Measurements from ENCODE around the gene SEL1L3.

Gene SEL1L3

DNA sequence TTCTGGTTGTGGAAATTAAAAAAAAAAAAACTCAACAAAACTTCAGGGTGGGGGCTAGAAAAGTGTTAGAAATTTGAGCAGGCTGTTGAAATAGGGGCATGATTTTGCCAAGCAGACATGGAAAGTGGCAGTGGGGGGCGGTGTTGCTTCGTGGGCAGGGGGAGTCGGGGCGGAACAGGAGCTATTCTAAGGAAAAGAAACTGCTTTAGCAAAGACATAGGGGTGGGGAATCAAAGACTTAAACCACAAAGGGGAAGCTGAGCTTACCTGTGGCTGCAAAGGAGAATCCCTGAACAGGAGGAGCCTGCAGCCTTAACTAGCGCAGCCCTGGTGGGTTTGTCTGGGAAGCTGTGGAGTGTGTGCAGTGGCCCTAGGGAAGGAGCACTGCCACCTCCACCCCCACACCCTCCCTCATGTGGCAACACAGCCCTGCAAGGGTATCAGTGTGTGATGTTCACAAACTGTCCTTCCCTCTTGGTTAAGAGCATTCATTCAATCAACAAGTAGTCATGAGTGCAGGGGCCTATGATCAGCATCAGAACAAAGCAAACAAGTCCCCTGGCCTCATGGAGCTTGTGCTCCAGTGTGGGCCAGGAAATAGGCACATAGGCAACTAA lies 20.5 kb downstream of the SEL1L3 start:
- TF ChIP-seq, protein P1, sequence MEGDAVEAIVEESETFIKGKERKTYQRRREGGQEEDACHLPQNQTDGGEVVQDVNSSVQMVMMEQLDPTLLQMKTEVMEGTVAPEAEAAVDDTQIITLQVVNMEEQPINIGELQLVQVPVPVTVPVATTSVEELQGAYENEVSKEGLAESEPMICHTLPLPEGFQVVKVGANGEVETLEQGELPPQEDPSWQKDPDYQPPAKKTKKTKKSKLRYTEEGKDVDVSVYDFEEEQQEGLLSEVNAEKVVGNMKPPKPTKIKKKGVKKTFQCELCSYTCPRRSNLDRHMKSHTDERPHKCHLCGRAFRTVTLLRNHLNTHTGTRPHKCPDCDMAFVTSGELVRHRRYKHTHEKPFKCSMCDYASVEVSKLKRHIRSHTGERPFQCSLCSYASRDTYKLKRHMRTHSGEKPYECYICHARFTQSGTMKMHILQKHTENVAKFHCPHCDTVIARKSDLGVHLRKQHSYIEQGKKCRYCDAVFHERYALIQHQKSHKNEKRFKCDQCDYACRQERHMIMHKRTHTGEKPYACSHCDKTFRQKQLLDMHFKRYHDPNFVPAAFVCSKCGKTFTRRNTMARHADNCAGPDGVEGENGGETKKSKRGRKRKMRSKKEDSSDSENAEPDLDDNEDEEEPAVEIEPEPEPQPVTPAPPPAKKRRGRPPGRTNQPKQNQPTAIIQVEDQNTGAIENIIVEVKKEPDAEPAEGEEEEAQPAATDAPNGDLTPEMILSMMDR (IDR thresholded peaks at IDR 0.05; ENCODE audit: insufficient read depth, low read length, poor library complexity, severe bottlenecking): peak; percentile 32
- TF ChIP-seq EZH2phosphoT487 (conservative IDR thresholded peaks at IDR 0.05; ENCODE audit: low read length): no peak
- no peak overlapping the region for H3K4me3 ChIP-seq (ENCODE audit: insufficient read depth, low read length, poor library complexity, severe bottlenecking)
- H2AFZ ChIP-seq (ENCODE audit: low read depth, low read length, severe bottlenecking): no peak overlapping the region
- no peak overlapping the region for H3K4me2 ChIP-seq (ENCODE audit: low read depth, low read length, poor library complexity, severe bottlenecking)
- H3K27ac ChIP-seq (ENCODE audit: low read depth, low read length): peak overlapping the region; percentile 27
- H3K9ac ChIP-seq (ENCODE audit: low read length): no peak overlapping the region
- peaks cover 33% of the 10 kb centered on the region for H3F3A ChIP-seq (ENCODE audit: insufficient read depth)
- H3K9me3 ChIP-seq (ENCODE audit: insufficient read depth, low read length): no peaks in the 10 kb centered on the region
- H3K36me3 ChIP-seq (ENCODE audit: low read length): peaks cover 73% of the 10 kb centered on the region
- H3K27me3 ChIP-seq (ENCODE audit: low read length): no peaks in the 10 kb centered on the region
- H4K20me1 ChIP-seq (ENCODE audit: low read depth, low read length): peaks cover 79% of the 10 kb centered on the region
- no peaks in the 10 kb centered on the region for H3K9me2 ChIP-seq (replicated peaks; ENCODE audit: insufficient read depth, low read length)
- peaks cover 100% of the 10 kb centered on the region for H3K79me2 ChIP-seq (ENCODE audit: insufficient read depth, low read length)

DNA sequence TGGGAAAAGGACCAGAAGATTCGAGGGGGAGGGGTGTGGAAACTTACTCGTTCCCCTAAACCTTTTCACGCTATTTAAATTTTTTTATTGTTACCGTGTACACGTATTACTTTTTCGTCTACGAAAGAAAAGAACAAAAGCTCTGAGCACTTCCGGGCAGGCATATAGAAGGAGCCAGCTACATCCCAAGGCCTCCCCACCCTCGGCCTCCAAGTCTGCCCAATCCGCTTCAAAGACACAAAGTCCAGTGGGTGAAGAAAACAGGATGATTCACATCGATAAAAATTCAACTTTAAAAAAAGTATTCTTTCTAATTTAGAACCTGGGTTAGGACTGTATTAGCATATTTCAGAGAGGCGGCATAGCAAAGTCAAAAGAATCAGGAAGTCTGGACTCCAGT lies 23.1 kb downstream of the SEL1L3 start:
- no peaks in the 10 kb centered on the region for H3K27me3 ChIP-seq (ENCODE audit: low read length)
- H2AFZ ChIP-seq (ENCODE audit: low read depth, low read length, severe bottlenecking): no peak overlapping the region
- no peak overlapping the region for H3K4me3 ChIP-seq (ENCODE audit: insufficient read depth, low read length, poor library complexity, severe bottlenecking)
- H3K9me3 ChIP-seq (ENCODE audit: insufficient read depth, low read length): no peaks in the 10 kb centered on the region
- H3F3A ChIP-seq (ENCODE audit: insufficient read depth): peaks cover 54% of the 10 kb centered on the region
- TF ChIP-seq, protein P1 (IDR thresholded peaks at IDR 0.05; ENCODE audit: insufficient read depth, low read length, poor library complexity, severe bottlenecking): no peak
- TF ChIP-seq EZH2phosphoT487 (conservative IDR thresholded peaks at IDR 0.05; ENCODE audit: low read length): no peak
- H3K9ac ChIP-seq (ENCODE audit: low read length): no peak overlapping the region
- peaks cover 85% of the 10 kb centered on the region for H4K20me1 ChIP-seq (ENCODE audit: low read depth, low read length)
- H3K79me2 ChIP-seq (ENCODE audit: insufficient read depth, low read length): peaks cover 100% of the 10 kb centered on the region
- peaks cover 76% of the 10 kb centered on the region for H3K36me3 ChIP-seq (ENCODE audit: low read length)
- H3K27ac ChIP-seq (ENCODE audit: low read depth, low read length): no peak overlapping the region
- H3K4me2 ChIP-seq (ENCODE audit: low read depth, low read length, poor library complexity, severe bottlenecking): no peak overlapping the region
- H3K9me2 ChIP-seq (replicated peaks; ENCODE audit: insufficient read depth, low read length): no peaks in the 10 kb centered on the region

DNA sequence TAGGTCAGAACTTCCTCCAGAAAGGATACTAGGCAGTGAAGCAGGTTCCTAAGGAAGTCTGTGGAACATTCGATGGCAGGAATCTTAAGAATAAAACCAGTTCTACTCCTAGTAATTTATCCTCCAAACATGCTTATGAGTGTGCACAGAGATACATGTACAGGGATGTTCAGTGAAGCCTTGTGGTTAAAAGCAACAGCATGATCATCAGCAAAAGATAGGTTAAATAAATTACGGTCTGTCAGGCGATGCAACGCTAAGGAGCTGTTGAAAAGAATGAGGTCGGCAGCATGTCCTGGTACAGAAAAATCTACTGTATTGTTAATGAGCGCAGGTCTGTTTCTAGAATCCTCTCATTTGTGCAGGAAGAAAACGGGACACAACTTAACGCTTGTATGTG lies 23.6 kb downstream of the SEL1L3 start:
- Histone ChIP-seq H3F3A (ENCODE audit: insufficient read depth) (peaks cover 57% of the 10 kb centered on the region), H2AFZ (ENCODE audit: low read depth, low read length, severe bottlenecking) (no peak overlapping the region), H3K4me2 (ENCODE audit: low read depth, low read length, poor library complexity, severe bottlenecking) (no peak overlapping the region), H3K9me3 (ENCODE audit: insufficient read depth, low read length) (no peaks in the 10 kb centered on the region), H3K27me3 (ENCODE audit: low read length) (no peaks in the 10 kb centered on the region), H3K27ac (ENCODE audit: low read depth, low read length) (no peak overlapping the region), H3K36me3 (ENCODE audit: low read length) (peaks cover 80% of the 10 kb centered on the region), H3K4me3 (ENCODE audit: insufficient read depth, low read length, poor library complexity, severe bottlenecking) (no peak overlapping the region), H3K9ac (ENCODE audit: low read length) (no peak overlapping the region), H4K20me1 (ENCODE audit: low read depth, low read length) (peaks cover 86% of the 10 kb centered on the region), H3K9me2 (replicated peaks; ENCODE audit: insufficient read depth, low read length) (no peaks in the 10 kb centered on the region), H3K79me2 (ENCODE audit: insufficient read depth, low read length) (peaks cover 100% of the 10 kb centered on the region)
- TF ChIP-seq, protein P1 (IDR thresholded peaks at IDR 0.05; ENCODE audit: insufficient read depth, low read length, poor library complexity, severe bottlenecking): no peak
- no peak for TF ChIP-seq EZH2phosphoT487 (conservative IDR thresholded peaks at IDR 0.05; ENCODE audit: low read length)

Measured in SU-DHL-6 (cell line).